ENCODE data around the gene MUS81. TPM values are rescaled to one million over a fixed set of nuclear protein-coding genes. Genes with fewer than 3 reads are reported as not detected.
A peak's percentile ranks its signal among the peaks of the same experiment; 100 is the strongest.

MUS81 gene
- total and polyA plus RNA-seq, 2 of the 4 experiments (the other 2 are of a cell fraction) = 23.7 to 47.9 TPM

- TF ChIP-seq NFE2L2 (IDR thresholded peaks at IDR 0.05; ENCODE audit: low read depth, low read length) (no peak), BHLHE40 (IDR thresholded peaks at IDR 0.05; ENCODE audit: low read depth, low read length) (no peak)
Observed at GRCh38 chr11:65859095-65859811, 980 bp upstream of the MUS81 start (continued).

GRCh38 chr11:65859812-65860277, 388 bp upstream of the MUS81 start:
- H4K8ac ChIP-seq (ENCODE audit: low read depth in 2 of 2, low read length in 2 of 2) = peak overlapping the region; percentile 94 to 99
- peak overlapping the region; percentile 49 for H3K18ac ChIP-seq (ENCODE audit: low read depth, low read length)
- peak overlapping the region; percentile 74 for H4K5ac ChIP-seq (ENCODE audit: low read depth, low read length)
- dilution Hi-C loops (cut with HindIII; ENCODE audit: low sequenced_read_pairs, unreplicated experiment) (no loop called here), intact Hi-C loops (cut with micrococcal nuclease) (no loop called here), in situ Hi-C loops (cut with MboI; ENCODE audit: low sequenced_read_pairs) (no loop called here)
- peak overlapping the region; percentile 98 for H3K4ac ChIP-seq (ENCODE audit: low read depth, low read length)
- BruUV-seq (replicated peaks) = no TSS peak
- H2BK5ac ChIP-seq (ENCODE audit: low read depth, low read length, poor library complexity, severe bottlenecking) = peak overlapping the region; percentile 90
- DNase-seq (no peak), ATAC-seq (ENCODE audit: low read depth) (no peak)
- H2BK20ac ChIP-seq (ENCODE audit: low read depth, low read length) = peak overlapping the region; percentile 67
- H2AFZ ChIP-seq (replicated peaks; ENCODE audit: low read length, poor library complexity) = peak overlapping the region; percentile 93
- peak overlapping the region; percentile 97 for H2AK5ac ChIP-seq (ENCODE audit: low read depth, low read length)
- H3K4me2 ChIP-seq (ENCODE audit: low read depth, low read length) = peak overlapping the region; percentile 66
- H3K4me1 ChIP-seq (ENCODE audit: control insufficient read depth, insufficient read depth, low read length) = peaks cover 11% of the 10 kb centered on the region
- H3K14ac ChIP-seq (replicated peaks; ENCODE audit: low read depth, low read length) = peak overlapping the region; percentile 99
- peaks cover 6 to 69% of the 10 kb centered on the region in 2 experiments; a peak in 3 of 4 replicates for H3K79me1 ChIP-seq (ENCODE audit: low read depth in 1 of 2, low read length in 2 of 2)
- H3K23ac ChIP-seq (ENCODE audit: low read depth, low read length) = peak overlapping the region; percentile 98
- peaks cover 15% of the 10 kb centered on the region for H3K9me1 ChIP-seq (ENCODE audit: insufficient read depth, low read length)
- ChIA-PET POLR2A (ENCODE audit: unreplicated experiment) (interaction anchor here (0.6 to 1.3 kb wide), 6 partner anchors 9 to 31 kb away, joined by 3 to 9 read pairs (median 4); partner anchors contain the start of gene CCDC85B), CTCF (interaction anchor here (0.6 to 2.4 kb wide), 9 partner anchors 9 to 193 kb away, joined by 3 to 14 read pairs (median 5); partner anchors contain the start of gene FIBP)
- H4K20me1 ChIP-seq (ENCODE audit: insufficient read depth, low read length) = peaks cover 39% of the 10 kb centered on the region
- H3K36me3 ChIP-seq (ENCODE audit: control insufficient read depth, insufficient read depth, low read length) = peaks cover 50% of the 10 kb centered on the region
- H3K27ac ChIP-seq (ENCODE audit: insufficient read depth, low read length) = peak overlapping the region; percentile 89
- H2BK120ac ChIP-seq (ENCODE audit: low read depth, low read length) = peak overlapping the region; percentile 87
- no peaks in the 10 kb centered on the region for H3K27me3 ChIP-seq (ENCODE audit: control insufficient read depth, insufficient read depth, low read length)
- peak overlapping the region; percentile 95 for H3K4me3 ChIP-seq (ENCODE audit: insufficient read depth, low read depth, low read length)
- no peaks in the 10 kb centered on the region for H3K9me3 ChIP-seq (ENCODE audit: control insufficient read depth, insufficient read depth, low read length)
- peak overlapping the region; percentile 100 for H2AK9ac ChIP-seq (replicated peaks; ENCODE audit: low read depth, low read length, poor library complexity)
- peak overlapping the region; percentile 98 for H4K91ac ChIP-seq (ENCODE audit: insufficient read depth, low read depth, low read length)
- peak overlapping the region; percentile 78 for H3K9ac ChIP-seq (ENCODE audit: low read depth, low read length)
- peak overlapping the region; percentile 95 for H3K56ac ChIP-seq (ENCODE audit: extremely low read depth, insufficient read depth, low read length)
- WGBS, 2 experiments (ENCODE audit: extremely low coverage in 2 of 2, insufficient read length in 1 of 2) = 3% methylated on average over 13 of the region's 16 CpGs; no CpG with 5 or more reads in 1 of the 2 experiments
- peak overlapping the region; percentile 52; the same call in 2 of the 3 replicates for H2BK15ac ChIP-seq (ENCODE audit: low read depth, low read length)
- TF ChIP-seq USF2 (IDR thresholded peaks at IDR 0.05; ENCODE audit: low read depth, low read length) = no peak
- no peak for TF ChIP-seq CHD1 (IDR thresholded peaks at IDR 0.05; ENCODE audit: low read depth, low read length)
- no peak for TF ChIP-seq MAZ (IDR thresholded peaks at IDR 0.05; ENCODE audit: borderline replicate concordance, low read depth, low read length)
- no peak for TF ChIP-seq RFX5 (IDR thresholded peaks at IDR 0.05; ENCODE audit: low read depth, low read length)
- TF ChIP-seq MAFK (IDR thresholded peaks at IDR 0.05; ENCODE audit: low read depth, low read length) = no peak
- TF ChIP-seq NFE2L2 (IDR thresholded peaks at IDR 0.05; ENCODE audit: low read depth, low read length) = no peak
- no peak for TF ChIP-seq CTCF (conservative IDR thresholded peaks at IDR 0.05; ENCODE audit: low read depth, low read length)
- TF ChIP-seq RCOR1 (IDR thresholded peaks at IDR 0.05; ENCODE audit: insufficient replicate concordance, low read length) = no peak
- no peak for TF ChIP-seq BHLHE40 (IDR thresholded peaks at IDR 0.05; ENCODE audit: low read depth, low read length)
- TF ChIP-seq FOS (IDR thresholded peaks at IDR 0.05; ENCODE audit: low read depth, low read length) = no peak
- TF ChIP-seq SMC3 (IDR thresholded peaks at IDR 0.05; ENCODE audit: low read depth, low read length) = no peak
- TF ChIP-seq POLR2A (IDR thresholded peaks at IDR 0.05; ENCODE audit: low read depth, low read length) = no peak; the same call in 1 of the 2 replicates
- no peak; the same call in 1 of the 2 replicates for TF ChIP-seq MXI1 (IDR thresholded peaks at IDR 0.05; ENCODE audit: borderline replicate concordance, low read depth, low read length)

Measured in IMR-90 (cell line).